Fibroblast of the aortic adventitia (primary cell): Measurements from ENCODE around the gene TMEM248. TPM values are rescaled to one million over a fixed set of nuclear protein-coding genes. Genes with fewer than 3 reads are reported as not detected.
"Not testable (repeated sequence)": the region's sequence is repeated elsewhere in the genome, so short reads cannot be mapped to it uniquely, and the experiment has no call there.

Source experiments
- DNase-seq: peaks from one replicate; pipeline ENCODE4 v3.0.0-alpha.2; 2010; ENCODE audit warnings: low read depth
- H3K4me3 ChIP-seq: 2 replicates; pipeline ENCODE4 v1.5.1; 2011; ENCODE audit warnings: low read depth, mild to moderate bottlenecking, control low read depth, low read length, moderate library complexity
- CTCF ChIP-seq: IDR thresholded peaks from 2 replicates; pipeline ENCODE4 v1.5.1; 2011; ENCODE audit warnings: mild to moderate bottlenecking, low read length, control low read depth, inconsistent platforms; ENCODE audit not compliant: insufficient read depth
- total RNA-seq: library from RNA; depleted of rRNA; stranded (reverse); fragments of >200 nt; gene quantifications from 2 replicates; pipeline ENCODE4 v1.2.3, GENCODE V29; 2012; ENCODE audit warnings: low replicate concordance

Gene TMEM248
- total RNA-seq, 1 donor: 104 TPM

GRCh38 chr7:66964411-66964810 is 43.4 kb downstream of the TMEM248 start:
- peak; percentile 13 for DNase-seq
- no peak overlapping the region for H3K4me3 ChIP-seq
- no peak for TF ChIP-seq CTCF

- DNase-seq: no peak
- TF ChIP-seq CTCF: no peak
- no peak overlapping the region for H3K4me3 ChIP-seq
Observed at GRCh38 chr7:66967029-66967428, 46.0 kb downstream of the TMEM248 start.

GRCh38 chr7:66969001-66969400 is 48.0 kb downstream of the TMEM248 start:
- DNase-seq, H3K4me3 ChIP-seq: not testable (repeated sequence)

GRCh38 chr7:66970310-66970709 is 49.3 kb downstream of the TMEM248 start:
- no peak for DNase-seq
- TF ChIP-seq CTCF: no peak
- H3K4me3 ChIP-seq: no peak overlapping the region

GRCh38 chr7:66974986-66975590 is 54.1 kb downstream of the TMEM248 start:
- no peak for DNase-seq

GRCh38 chr7:66978312-66978711 is 57.3 kb downstream of the TMEM248 start:
- not testable (repeated sequence) for DNase-seq, H3K4me3 ChIP-seq

More at GRCh38 chr7:66974986-66975590, 54.1 kb downstream of the TMEM248 start:
- H3K4me3 ChIP-seq: no peak overlapping the region
- TF ChIP-seq CTCF: no peak

GRCh38 chr7:66979013-66979412 is 58.0 kb downstream of the TMEM248 start:
- not testable (repeated sequence) for H3K4me3 ChIP-seq, DNase-seq

GRCh38 chr7:66980336-66980735 is 59.3 kb downstream of the TMEM248 start:
- DNase-seq: not testable (repeated sequence)

GRCh38 chr7:66989552-66989951 is 68.5 kb downstream of the TMEM248 start:
- H3K4me3 ChIP-seq, DNase-seq: not testable (repeated sequence)

More at GRCh38 chr7:66980336-66980735, 59.3 kb downstream of the TMEM248 start:
- H3K4me3 ChIP-seq: not testable (repeated sequence)

- not testable (repeated sequence) for DNase-seq
- peak overlapping the region; percentile 72 for H3K4me3 ChIP-seq
Observed at GRCh38 chr7:66994051-66994450, 73.0 kb downstream of the TMEM248 start.
